ENCODE measurements around the gene STX19.

DNA sequence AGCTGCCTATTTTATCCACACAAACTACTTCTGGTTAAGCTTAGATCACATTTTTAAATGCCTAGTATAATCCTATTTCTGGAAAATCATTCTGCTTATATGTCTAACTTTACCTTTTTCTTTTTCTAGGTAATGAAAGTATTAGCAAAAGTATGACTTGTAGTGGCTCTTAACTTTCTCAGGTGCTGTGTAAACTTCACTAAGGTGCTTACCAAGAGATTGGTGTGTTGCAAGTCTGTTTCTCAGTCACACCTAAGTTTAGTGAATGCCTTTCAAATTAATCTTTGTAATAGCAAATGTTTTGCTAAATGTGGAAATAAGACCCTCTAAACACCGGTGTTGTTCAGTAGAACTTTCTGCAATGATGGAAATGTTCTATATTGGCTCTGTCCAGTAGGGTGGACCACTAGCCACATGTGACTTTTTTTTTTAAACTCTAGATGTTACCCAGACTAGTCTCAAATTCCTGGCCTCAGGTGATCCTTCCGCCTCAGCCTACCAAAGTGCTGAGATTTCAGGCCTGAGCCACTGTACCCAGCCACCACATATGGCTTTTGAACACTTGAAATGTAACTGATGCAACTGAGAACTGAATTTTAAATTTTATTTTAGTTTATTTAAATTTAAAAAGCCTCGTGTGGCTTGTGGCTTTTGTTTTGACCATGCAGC, 26.4 kb downstream of the STX19 start:
- TF ChIP-seq, protein P1, sequence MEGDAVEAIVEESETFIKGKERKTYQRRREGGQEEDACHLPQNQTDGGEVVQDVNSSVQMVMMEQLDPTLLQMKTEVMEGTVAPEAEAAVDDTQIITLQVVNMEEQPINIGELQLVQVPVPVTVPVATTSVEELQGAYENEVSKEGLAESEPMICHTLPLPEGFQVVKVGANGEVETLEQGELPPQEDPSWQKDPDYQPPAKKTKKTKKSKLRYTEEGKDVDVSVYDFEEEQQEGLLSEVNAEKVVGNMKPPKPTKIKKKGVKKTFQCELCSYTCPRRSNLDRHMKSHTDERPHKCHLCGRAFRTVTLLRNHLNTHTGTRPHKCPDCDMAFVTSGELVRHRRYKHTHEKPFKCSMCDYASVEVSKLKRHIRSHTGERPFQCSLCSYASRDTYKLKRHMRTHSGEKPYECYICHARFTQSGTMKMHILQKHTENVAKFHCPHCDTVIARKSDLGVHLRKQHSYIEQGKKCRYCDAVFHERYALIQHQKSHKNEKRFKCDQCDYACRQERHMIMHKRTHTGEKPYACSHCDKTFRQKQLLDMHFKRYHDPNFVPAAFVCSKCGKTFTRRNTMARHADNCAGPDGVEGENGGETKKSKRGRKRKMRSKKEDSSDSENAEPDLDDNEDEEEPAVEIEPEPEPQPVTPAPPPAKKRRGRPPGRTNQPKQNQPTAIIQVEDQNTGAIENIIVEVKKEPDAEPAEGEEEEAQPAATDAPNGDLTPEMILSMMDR (IDR thresholded peaks at IDR 0.05), result no peak
- no peak for TF ChIP-seq ZFX (IDR thresholded peaks at IDR 0.05; ENCODE audit: borderline replicate concordance)
